HL-60 (cell line): ENCODE data around the gene SLC22A16.

Source experiments
- DNase-seq, 2 experiments: peaks; one replicate each; pipeline ENCODE4 v3.0.0-alpha.2; 2010 to 2020; ENCODE audit warnings: low read depth in 1 of 2, low spot score in 1 of 2
- H3K27ac ChIP-seq: fragments of 250-450 bp; sonication (Bioruptor Pico); replicated peaks from 2 replicates; pipeline ENCODE4 v1.5.1; 2020; ENCODE audit warnings: mild to moderate bottlenecking, moderate library complexity
- H3K27me3 ChIP-seq: fragments of 250-450 bp; sonication (Bioruptor Pico); 2 replicates; pipeline ENCODE4 v1.5.1; 2021; ENCODE audit warnings: mild to moderate bottlenecking, moderate library complexity; ENCODE audit not compliant: insufficient read depth, poor library complexity, severe bottlenecking
- H3K4me3 ChIP-seq: replicated peaks from 2 replicates; pipeline ENCODE4 v1.5.1; 2011; ENCODE audit warnings: mild to moderate bottlenecking, control low read depth, low read length; ENCODE audit not compliant: insufficient read depth
- GABPA ChIP-seq: IDR thresholded peaks from 2 replicates; pipeline ENCODE4 v1.6.1; 2012; ENCODE audit warnings: low read depth
- POLR2AphosphoS5 ChIP-seq: IDR thresholded peaks from 2 replicates; pipeline ENCODE4 v1.6.1; 2012; ENCODE audit warnings: low read depth
- SPI1 ChIP-seq: IDR thresholded peaks from 2 replicates; pipeline ENCODE4 v1.6.1; 2012; ENCODE audit warnings: low read depth, mild to moderate bottlenecking, borderline replicate concordance
- TF ChIP-seq, protein P1 (sequence below): IDR thresholded peaks from one replicate; pipeline ENCODE4 v1.5.1; 2011; ENCODE audit warnings: low read length, control low read depth, inconsistent platforms; ENCODE audit not compliant: insufficient read depth
- TF ChIP-seq, protein P2 (sequence below): IDR thresholded peaks from 2 replicates; pipeline ENCODE4 v1.6.1; 2012; ENCODE audit warnings: low read depth; ENCODE audit not compliant: insufficient replicate concordance

The SLC22A16 gene

DNA sequence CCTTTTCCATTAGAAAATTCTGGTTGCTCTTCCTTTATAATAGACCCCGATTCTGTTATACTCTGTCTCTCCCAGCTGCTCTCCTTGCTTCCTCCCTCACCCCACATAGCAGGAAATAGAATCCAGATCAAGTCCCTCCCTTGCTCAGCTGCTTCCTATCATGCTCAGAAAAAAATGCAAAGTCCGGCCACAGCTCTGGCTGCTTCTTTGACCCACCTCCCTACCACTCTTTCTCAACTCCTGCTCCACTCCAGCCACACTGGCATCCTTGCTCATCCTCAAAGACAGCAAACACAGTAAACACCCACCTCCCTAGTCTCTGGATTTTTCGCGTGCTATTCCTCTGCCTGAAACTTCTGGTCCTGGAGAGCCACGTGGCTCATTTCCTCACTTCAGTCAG, 9.1 kb upstream of the SLC22A16 start:
- no peaks in the 10 kb centered on the region for H3K27me3 ChIP-seq
- H3K4me3 ChIP-seq, result no peak overlapping the region
- TF ChIP-seq SPI1, result peak; percentile 22; the same call in 1 of the 2 replicates
- no peak for TF ChIP-seq POLR2AphosphoS5
- no peak for TF ChIP-seq GABPA
- TF ChIP-seq, protein P1, sequence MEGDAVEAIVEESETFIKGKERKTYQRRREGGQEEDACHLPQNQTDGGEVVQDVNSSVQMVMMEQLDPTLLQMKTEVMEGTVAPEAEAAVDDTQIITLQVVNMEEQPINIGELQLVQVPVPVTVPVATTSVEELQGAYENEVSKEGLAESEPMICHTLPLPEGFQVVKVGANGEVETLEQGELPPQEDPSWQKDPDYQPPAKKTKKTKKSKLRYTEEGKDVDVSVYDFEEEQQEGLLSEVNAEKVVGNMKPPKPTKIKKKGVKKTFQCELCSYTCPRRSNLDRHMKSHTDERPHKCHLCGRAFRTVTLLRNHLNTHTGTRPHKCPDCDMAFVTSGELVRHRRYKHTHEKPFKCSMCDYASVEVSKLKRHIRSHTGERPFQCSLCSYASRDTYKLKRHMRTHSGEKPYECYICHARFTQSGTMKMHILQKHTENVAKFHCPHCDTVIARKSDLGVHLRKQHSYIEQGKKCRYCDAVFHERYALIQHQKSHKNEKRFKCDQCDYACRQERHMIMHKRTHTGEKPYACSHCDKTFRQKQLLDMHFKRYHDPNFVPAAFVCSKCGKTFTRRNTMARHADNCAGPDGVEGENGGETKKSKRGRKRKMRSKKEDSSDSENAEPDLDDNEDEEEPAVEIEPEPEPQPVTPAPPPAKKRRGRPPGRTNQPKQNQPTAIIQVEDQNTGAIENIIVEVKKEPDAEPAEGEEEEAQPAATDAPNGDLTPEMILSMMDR, result no peak
- TF ChIP-seq, protein P2, sequence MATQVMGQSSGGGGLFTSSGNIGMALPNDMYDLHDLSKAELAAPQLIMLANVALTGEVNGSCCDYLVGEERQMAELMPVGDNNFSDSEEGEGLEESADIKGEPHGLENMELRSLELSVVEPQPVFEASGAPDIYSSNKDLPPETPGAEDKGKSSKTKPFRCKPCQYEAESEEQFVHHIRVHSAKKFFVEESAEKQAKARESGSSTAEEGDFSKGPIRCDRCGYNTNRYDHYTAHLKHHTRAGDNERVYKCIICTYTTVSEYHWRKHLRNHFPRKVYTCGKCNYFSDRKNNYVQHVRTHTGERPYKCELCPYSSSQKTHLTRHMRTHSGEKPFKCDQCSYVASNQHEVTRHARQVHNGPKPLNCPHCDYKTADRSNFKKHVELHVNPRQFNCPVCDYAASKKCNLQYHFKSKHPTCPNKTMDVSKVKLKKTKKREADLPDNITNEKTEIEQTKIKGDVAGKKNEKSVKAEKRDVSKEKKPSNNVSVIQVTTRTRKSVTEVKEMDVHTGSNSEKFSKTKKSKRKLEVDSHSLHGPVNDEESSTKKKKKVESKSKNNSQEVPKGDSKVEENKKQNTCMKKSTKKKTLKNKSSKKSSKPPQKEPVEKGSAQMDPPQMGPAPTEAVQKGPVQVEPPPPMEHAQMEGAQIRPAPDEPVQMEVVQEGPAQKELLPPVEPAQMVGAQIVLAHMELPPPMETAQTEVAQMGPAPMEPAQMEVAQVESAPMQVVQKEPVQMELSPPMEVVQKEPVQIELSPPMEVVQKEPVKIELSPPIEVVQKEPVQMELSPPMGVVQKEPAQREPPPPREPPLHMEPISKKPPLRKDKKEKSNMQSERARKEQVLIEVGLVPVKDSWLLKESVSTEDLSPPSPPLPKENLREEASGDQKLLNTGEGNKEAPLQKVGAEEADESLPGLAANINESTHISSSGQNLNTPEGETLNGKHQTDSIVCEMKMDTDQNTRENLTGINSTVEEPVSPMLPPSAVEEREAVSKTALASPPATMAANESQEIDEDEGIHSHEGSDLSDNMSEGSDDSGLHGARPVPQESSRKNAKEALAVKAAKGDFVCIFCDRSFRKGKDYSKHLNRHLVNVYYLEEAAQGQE, result no peak
- DNase-seq, result peak in 1 of 2 experiments; percentile 59
- peak overlapping the region; percentile 71 for H3K27ac ChIP-seq

DNA sequence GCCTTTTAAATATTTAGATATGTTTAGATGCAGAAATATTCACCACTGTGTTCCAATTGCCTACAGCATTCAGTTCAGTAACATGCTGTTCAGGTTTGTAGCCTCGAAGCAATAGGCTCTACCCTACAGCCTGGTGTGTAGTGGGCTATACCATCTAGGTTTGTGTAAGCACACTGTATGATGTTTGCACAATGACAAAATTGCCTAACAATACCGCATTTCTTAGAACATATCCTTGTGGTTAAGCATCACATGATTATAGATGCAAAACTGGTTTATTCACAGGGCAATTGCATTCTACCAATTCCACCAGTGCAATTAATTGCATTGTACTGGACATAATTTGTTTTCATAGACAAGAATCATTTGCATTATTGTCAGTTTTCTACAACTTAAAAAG, 7.9 kb upstream of the SLC22A16 start:
- DNase-seq, result peak; percentile 92 to 98
- TF ChIP-seq, protein P2, result no peak
- TF ChIP-seq GABPA (0 out of 2 replicates have a peak, but pooled peaks have one; percentile 28), POLR2AphosphoS5 (peak; percentile 91)
- H3K27ac ChIP-seq, result peak overlapping the region; percentile 71
- no peak overlapping the region for H3K4me3 ChIP-seq
- H3K27me3 ChIP-seq, result no peaks in the 10 kb centered on the region

DNA sequence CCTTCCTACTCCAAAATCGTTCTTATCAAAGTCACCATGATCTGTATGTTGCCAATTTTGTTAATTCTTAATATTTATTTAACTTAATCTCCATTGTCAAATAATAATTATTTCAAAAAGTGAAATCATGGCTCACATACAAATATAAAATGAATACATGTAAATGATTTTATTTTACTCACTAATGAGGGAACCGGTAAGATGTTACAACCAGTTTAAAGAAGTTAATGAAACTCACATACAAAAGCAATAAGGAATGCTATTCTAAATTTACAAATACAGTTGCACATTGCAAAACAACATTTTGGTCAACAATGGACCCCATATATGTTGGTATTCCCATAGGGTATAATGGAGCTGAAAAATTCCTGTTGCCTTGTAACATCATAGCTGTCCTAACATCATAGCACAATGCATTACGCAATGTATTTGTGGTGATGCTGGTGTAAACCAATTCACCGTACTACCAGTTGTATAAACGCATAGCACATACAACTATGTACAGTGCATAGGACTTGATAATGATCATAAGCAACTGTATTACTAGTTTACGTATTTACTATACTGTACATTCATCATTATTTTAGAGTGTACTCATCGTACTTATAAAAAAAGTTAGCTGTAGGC, 6.5 kb upstream of the SLC22A16 start:
- TF ChIP-seq, protein P1, result no peak
- TF ChIP-seq POLR2AphosphoS5 (no peak), GABPA (no peak), SPI1 (no peak)
- TF ChIP-seq, protein P2, result no peak
- Histone ChIP-seq H3K4me3 (no peak overlapping the region), H3K27ac (peak overlapping the region; percentile 71), H3K27me3 (no peaks in the 10 kb centered on the region)
- DNase-seq, result peak; percentile 20 to 86
